Neuron (in vitro differentiated cells): ENCODE data around the gene SALL4.
A peak's percentile ranks its signal among the peaks of the same experiment; 100 is the strongest.
"Not testable (repeated sequence)": the region's sequence is repeated elsewhere in the genome, so short reads cannot be mapped to it uniquely, and the experiment has no call there.

ENCODE experiments used
- H2AFZ ChIP-seq: one replicate; pipeline ENCODE4 v1.6.1; 2013; ENCODE audit warnings: low read depth, mild to moderate bottlenecking, inconsistent platforms, low read length, moderate library complexity
- H3K27me3 ChIP-seq: one replicate; pipeline ENCODE4 v1.6.1; 2013; ENCODE audit warnings: low read length; ENCODE audit not compliant: insufficient read depth
- H3K36me3 ChIP-seq: one replicate; pipeline ENCODE4 v1.6.1; 2013; ENCODE audit warnings: low read length; ENCODE audit not compliant: insufficient read depth
- H3K4me1 ChIP-seq: one replicate; pipeline ENCODE4 v1.6.1; 2013; ENCODE audit warnings: low read length; ENCODE audit not compliant: insufficient read depth
- H3K4me3 ChIP-seq: 2 replicates; pipeline ENCODE4 v1.5.1; 2013; ENCODE audit warnings: mild to moderate bottlenecking, low read length, moderate library complexity
- H3K9me3 ChIP-seq: one replicate; pipeline ENCODE4 v1.6.1; 2013; ENCODE audit warnings: low read length

The SALL4 gene

DNA sequence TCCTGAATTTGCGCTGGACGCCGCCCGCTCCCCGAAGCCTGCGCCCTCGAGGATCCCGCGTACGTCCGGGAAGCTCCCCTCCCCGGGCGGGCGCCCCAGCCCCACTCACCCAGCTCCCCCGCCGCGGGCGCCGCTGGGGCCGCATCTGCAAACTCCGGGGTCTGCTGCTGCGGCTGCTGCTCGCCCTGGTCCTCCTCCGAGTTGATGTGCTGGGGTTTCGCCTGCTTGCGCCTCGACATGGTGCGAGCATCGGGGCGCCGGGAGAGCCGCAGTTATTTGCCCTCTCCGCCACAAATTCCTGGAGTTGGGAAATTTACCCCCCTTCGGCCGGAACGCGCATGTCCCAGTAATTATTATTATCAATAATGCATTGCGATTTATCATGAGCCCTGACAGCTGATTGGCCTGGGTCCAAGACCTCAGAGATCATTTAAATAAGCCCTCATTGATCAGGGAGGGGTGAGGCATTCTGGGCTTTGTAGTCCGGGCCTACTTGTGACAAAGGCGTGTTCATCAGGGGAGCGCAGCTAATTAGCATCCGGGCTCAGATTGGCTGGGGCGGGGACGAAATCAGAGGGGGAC is at the start of gene SALL4:
TSS of gene SALL4 (minus strand) at position 352 of the 582 bp plus-strand sequence. CDS start at position 239, 113 bp downstream.
- Histone ChIP-seq H3K4me3 (peak within 1 kb of the TSS; percentile 97), H3K4me1 (peaks cover 34% of the 10 kb centered on the region), H3K27me3 (no peaks in the 10 kb centered on the region)

DNA sequence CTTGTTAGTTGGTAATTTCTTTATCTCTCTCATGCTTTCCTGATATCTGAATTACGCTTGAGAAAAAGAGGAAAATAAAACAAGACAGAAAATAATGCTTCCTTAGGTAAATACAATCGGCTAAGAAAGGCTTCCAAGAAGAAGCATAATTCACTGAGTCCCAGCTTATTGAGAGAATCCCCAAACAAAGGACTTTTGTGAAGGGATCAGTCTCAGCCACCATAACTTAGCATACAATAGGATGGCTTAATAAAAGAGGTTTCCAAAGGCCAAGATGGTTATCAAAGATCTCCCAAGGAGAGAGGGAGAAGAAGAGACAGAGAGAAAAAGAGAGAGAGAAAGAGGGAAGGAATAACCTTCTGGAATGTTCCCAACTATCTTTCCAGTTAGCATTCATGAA is 46.0 kb upstream of the SALL4 start:
- no peaks in the 10 kb centered on the region for H3K27me3 ChIP-seq
- no peaks in the 10 kb centered on the region for H3K9me3 ChIP-seq
- no peaks in the 10 kb centered on the region for H3K36me3 ChIP-seq
- peaks cover 17% of the 10 kb centered on the region for H3K4me1 ChIP-seq
- H3K4me3 ChIP-seq: no peak overlapping the region
- no peak overlapping the region for H2AFZ ChIP-seq

More for the DNA sequence above, at the start of gene SALL4:
- peak within 1 kb of the TSS; percentile 46 for H2AFZ ChIP-seq
- no peaks in the 10 kb centered on the region for H3K9me3 ChIP-seq
- H3K36me3 ChIP-seq: no peaks in the 10 kb centered on the region

DNA sequence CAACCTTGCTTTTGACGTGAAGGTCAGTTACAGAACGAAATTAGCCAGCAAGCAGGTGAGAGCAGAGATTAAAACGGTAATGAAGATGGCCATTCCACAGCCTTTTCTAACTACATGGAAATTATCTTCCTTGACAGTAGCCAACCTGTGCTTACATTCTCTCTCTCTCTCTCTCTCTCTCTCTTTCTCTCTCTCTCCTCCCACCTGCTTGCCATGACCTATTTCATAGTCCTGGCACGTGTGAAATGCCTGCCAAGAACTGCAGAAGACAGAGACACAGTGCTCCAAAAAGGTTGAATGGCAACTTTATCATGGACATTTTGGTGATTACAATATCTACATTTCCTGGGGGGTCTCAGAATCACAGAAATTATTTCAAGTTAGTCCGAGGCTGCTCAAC is 38.5 kb upstream of the SALL4 start:
- H3K9me3 ChIP-seq: no peaks in the 10 kb centered on the region
- H3K4me1 ChIP-seq: peaks cover 13% of the 10 kb centered on the region
- no peak overlapping the region for H2AFZ ChIP-seq
- no peak overlapping the region for H3K4me3 ChIP-seq
- H3K27me3 ChIP-seq: no peaks in the 10 kb centered on the region
- no peaks in the 10 kb centered on the region for H3K36me3 ChIP-seq

DNA sequence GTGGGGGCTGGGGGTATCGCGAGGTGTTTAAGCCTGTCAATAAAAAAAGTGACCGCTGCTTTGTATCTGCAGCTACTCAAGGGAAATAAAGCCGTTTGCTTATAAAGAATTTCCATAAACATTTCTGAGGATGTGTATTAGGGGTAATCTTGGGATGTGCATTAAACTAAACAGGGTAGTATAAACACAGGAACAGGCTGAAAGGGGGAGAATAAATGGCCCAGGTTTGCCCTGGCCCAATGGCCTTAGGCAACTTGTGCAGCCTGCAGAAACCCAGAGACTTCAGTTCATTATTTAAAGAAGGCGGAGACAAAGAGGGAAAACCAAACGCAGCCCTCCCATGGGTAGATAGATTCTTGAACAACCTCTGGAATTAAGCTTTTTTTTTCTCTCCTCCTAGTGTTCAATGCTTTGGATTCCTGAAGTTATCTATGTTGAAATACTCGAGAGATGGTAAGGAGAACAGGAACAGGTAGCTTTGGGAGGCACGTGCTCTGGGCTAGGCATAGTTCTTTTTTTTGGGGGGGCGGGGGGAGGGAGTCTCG is 35.6 kb upstream of the SALL4 start:
- Histone ChIP-seq H3K36me3 (no peaks in the 10 kb centered on the region), H3K9me3 (no peaks in the 10 kb centered on the region), H3K27me3 (no peaks in the 10 kb centered on the region), H2AFZ (peak overlapping the region; percentile 30), H3K4me1 (peaks cover 13% of the 10 kb centered on the region), H3K4me3 (no peak overlapping the region)

DNA sequence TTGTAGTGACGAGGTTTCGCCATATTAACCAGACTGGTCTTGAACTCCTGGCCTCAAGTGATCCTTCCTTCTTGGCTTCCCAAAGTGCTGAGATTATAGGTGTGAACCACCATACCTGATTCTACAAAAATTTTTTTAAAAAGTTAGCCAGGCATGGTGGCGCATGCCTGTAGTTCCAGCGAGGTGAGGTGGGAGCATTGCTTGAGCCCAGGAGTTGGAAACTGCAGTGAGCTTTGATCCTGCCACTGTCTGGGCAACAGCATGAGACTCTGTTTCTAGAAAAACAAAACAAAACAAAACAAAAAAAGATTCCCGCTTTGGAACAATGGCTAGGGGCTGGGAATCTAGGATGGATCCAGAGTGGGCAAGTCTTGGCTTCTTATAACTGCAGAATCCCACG is 35.1 kb upstream of the SALL4 start:
- peak overlapping the region; percentile 30 for H2AFZ ChIP-seq
- H3K4me1 ChIP-seq: peaks cover 13% of the 10 kb centered on the region
- H3K4me3 ChIP-seq: no peak overlapping the region
- no peaks in the 10 kb centered on the region for H3K27me3 ChIP-seq
- H3K36me3 ChIP-seq: no peaks in the 10 kb centered on the region
- H3K9me3 ChIP-seq: no peaks in the 10 kb centered on the region

DNA sequence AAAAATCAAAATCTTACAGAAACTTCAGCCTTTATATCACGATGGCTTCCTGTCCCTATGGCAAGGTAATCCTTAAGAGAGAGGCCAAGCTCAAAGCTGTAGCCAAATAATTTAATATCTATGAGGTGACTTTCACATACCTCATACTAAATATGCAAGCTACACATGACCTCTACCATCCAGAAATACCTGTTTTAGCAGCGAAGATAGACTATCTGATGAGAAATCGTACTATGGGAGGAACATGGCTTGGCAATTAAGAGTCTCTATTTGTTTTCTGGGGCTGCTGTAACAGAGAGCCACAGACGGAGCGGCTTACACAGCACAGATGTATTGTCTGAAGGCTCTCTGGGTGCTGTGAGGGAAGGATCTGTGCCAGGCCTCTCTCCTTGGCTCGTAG is 31.0 kb upstream of the SALL4 start:
- H2AFZ ChIP-seq: no peak overlapping the region
- H3K36me3 ChIP-seq: no peaks in the 10 kb centered on the region
- H3K9me3 ChIP-seq: no peaks in the 10 kb centered on the region
- H3K4me1 ChIP-seq: peaks cover 12% of the 10 kb centered on the region
- H3K27me3 ChIP-seq: no peaks in the 10 kb centered on the region
- H3K4me3 ChIP-seq: no peak overlapping the region

DNA sequence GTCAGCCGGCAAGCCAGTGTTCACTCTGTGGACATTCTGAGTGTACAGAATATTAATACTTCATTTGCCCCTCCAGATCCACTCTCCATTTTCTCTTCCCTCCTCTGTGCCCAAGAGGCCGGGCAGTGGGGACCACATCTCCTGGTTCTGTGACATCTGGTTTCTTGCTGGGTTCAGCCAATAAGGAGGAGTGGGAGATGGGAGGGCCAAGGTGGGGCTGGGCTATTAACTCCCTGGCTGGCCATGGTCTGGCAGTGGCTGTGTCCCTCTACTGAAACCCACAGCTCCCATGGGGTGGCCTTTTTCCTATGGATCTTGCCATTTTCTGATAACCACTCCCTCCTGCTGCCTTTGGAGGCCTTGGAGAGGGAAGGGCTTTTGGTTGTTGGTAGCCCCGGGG is 30.0 kb upstream of the SALL4 start:
- H3K9me3 ChIP-seq: no peaks in the 10 kb centered on the region
- no peak overlapping the region for H3K4me3 ChIP-seq
- H2AFZ ChIP-seq: no peak overlapping the region
- peaks cover 8% of the 10 kb centered on the region for H3K4me1 ChIP-seq
- no peaks in the 10 kb centered on the region for H3K36me3 ChIP-seq
- no peaks in the 10 kb centered on the region for H3K27me3 ChIP-seq

DNA sequence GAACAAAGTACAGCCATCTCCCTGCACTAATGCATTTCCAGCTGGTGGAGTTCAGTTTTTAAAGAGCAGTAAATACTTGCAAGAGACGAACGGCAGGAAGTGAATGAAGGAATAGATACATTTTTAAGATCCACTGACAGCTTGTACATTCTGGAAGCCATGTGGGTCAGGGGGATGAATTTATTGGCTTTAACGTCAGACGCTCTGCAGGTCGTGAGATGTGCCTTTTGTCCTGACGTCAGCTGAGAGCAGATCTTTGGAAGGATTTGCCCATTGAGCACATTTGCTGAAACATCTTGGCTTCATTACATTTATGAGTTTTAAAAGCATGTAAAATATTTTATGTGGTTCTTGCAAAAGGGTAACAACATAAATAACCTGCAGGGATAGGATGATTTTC is 29.5 kb upstream of the SALL4 start:
- no peak overlapping the region for H2AFZ ChIP-seq
- H3K4me1 ChIP-seq: peaks cover 8% of the 10 kb centered on the region
- H3K9me3 ChIP-seq: no peaks in the 10 kb centered on the region
- H3K27me3 ChIP-seq: no peaks in the 10 kb centered on the region
- no peak overlapping the region for H3K4me3 ChIP-seq
- no peaks in the 10 kb centered on the region for H3K36me3 ChIP-seq

DNA sequence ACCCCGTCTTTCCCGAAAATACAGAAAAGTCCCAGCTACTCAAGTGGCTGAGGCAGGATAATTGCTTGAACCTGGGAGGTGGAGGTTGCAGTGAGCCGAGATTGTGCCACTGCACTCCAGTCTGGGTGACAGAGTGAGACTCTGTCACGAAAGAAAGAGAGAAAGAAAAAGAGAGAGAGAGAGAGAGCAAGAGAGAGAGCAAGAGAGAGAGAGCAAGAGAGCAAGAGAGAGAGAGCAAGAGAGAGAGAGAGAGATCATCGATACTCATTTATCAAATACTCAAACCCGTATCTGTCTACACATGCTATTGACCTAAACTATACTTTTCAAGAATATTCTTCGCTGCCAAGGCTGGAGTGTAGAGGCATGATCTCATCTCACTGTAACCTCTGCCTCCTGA is 28.2 kb upstream of the SALL4 start:
- H3K4me3 ChIP-seq: no peak overlapping the region
- H2AFZ ChIP-seq: no peak overlapping the region
- H3K36me3 ChIP-seq: no peaks in the 10 kb centered on the region
- peaks cover under 1% of the 10 kb centered on the region for H3K9me3 ChIP-seq
- peaks cover 8% of the 10 kb centered on the region for H3K4me1 ChIP-seq
- H3K27me3 ChIP-seq: no peaks in the 10 kb centered on the region

DNA sequence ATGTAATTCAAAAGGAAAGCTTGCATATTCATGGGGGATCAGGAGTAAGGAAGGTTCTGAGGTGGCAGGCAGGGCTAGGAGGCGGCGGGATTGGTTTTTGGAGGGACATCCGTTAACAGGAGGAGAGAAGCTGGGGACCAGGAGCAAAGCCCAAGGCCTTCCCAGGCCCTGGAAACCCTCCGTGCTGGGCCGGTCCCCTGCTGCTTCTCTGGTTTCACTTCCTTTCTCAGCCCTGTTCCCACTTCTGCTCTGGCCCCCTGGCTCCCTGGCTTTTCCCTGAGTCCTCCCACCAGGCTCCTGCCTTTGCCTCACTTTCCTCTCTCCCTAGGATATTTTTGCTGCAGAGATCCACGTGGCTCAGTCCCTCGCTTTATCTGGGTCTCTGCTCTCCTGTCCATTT is 26.4 kb upstream of the SALL4 start:
- H3K27me3 ChIP-seq: no peaks in the 10 kb centered on the region
- peaks cover 3% of the 10 kb centered on the region for H3K9me3 ChIP-seq
- H3K4me3 ChIP-seq: no peak overlapping the region
- H2AFZ ChIP-seq: no peak overlapping the region
- no peaks in the 10 kb centered on the region for H3K36me3 ChIP-seq
- H3K4me1 ChIP-seq: peaks cover 8% of the 10 kb centered on the region

DNA sequence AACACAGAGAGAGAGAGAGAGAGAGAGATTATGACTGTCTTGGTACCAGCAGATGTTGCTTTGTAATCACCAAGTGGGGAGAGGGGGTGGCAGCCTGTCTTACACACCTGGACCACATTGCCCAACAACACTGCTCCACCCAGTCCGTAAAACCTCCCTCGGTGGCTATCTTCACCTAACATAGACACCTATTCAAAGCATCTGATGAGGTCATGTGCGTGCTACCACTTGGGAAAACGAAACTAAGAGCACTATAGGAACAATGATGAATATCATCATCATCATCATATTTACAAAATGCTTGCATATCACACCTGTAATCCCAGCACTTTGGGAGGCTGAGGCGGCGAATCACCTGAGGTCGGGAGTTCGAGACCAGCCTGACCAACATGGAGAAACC is 24.1 kb upstream of the SALL4 start:
- peaks cover 3% of the 10 kb centered on the region for H3K9me3 ChIP-seq
- no peaks in the 10 kb centered on the region for H3K36me3 ChIP-seq
- H3K4me1 ChIP-seq: no peaks in the 10 kb centered on the region
- no peak overlapping the region for H2AFZ ChIP-seq
- H3K4me3 ChIP-seq: no peak overlapping the region
- H3K27me3 ChIP-seq: no peaks in the 10 kb centered on the region

DNA sequence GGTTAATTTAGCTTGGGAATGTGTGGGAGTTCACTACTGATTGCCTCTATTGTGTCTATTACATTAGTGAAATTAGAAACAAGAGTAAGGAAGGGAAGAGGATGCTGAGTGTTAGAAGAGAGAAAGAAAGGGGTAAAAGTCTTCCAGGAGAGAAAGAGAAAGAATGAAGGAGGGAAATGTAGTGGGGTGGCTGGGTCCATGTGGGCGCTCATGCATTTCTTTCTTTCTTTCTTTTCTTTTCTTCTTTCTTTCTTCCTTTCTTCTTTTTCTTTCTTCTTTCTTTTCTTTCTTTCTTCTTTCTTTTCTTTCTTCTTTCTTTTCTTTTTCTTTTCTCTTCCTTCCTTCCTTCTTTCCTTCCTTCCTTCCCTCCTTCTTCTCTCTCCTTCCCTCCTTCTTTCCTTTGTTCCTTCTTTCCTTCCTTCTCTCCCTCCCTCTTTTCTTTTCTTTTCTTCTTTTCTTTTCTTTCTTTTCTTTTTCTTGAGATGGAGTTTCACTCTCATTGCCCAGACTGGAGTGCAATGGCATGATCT is 16.2 kb upstream of the SALL4 start:
- Histone ChIP-seq H3K9me3 (no peaks in the 10 kb centered on the region), H3K4me3 (no peak overlapping the region), H3K36me3 (no peaks in the 10 kb centered on the region), H2AFZ (no peak overlapping the region), H3K4me1 (no peaks in the 10 kb centered on the region), H3K27me3 (no peaks in the 10 kb centered on the region)

DNA sequence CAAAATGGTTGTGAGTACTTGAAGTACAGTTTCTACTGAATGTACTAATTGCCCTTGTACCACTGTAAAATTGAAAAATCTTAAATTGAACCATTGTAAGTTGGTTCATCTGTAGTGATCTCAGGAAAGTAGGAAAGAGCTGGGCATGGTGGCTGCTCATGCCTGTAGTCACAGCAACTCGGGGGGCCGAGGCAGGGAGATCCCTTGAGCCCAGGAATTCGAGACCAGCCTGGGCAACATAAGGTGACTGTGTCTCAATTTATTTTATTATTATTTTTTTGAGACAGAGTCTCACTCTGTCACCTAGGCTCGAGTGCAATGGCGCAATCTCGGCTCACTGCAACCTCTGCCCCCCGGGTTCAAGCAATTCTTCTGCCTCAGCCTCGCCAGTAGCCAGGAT is 14.5 kb upstream of the SALL4 start:
- not testable (repeated sequence) for H3K4me1 ChIP-seq, H3K27me3 ChIP-seq, H3K9me3 ChIP-seq, H3K36me3 ChIP-seq, H3K4me3 ChIP-seq, H2AFZ ChIP-seq
